Measurements from ENCODE around the gene TRAF3. TPM values are rescaled to one million over a fixed set of nuclear protein-coding genes. Genes with fewer than 3 reads are reported as not detected.

The TRAF3 gene
- total and polyA plus RNA-seq, 12 donors: 2.3 to 15.6 (median 10.2) TPM

DNA sequence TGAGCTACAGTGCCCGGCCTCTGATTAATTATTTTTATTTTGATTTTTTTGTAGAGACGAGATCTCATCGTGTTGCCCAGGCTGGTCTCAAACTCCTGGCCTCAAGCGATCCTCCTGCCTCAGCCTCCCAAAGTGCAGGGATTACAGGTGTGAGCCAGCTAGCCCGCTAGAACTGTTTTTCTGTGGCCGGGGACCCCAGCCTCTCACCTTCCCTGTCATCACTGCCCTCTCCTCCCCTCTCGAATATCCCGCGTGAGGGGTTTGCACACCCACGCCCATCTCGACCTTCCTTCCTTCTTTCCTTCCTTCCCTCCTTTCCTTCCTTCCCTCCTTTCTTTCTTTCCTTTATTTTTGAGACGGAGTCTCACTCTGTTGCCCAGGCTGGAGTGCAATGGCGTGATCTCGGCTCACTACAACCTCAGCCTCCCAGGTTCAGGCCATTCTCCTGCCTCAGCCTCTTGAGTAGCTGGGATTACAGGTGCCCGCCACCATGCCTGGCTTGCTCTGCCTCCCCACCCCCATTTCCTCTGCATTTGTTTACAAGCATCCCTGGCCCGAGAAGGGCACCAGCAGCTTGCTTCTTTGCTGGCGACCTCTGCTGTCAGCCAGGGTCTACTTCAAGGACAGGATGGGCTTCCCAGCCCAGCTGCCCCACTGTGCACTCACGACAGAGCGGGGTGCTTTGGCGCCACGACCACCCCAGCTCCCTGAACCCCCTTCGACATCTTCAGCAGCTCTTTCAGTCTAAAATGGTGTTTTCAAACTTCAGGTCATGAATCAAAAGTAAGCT lies 4.3 kb upstream of the TRAF3 start:
- H3K27ac ChIP-seq: no peak overlapping the region
- 64 to 70% methylated on average over 22 of the region's 22 CpGs for WGBS, 2 donors
- intact Hi-C loops (cut with DNase I): loop anchor here in 4 of 10 donors (10.0 kb wide), 1 partner anchor 142 kb away; no protein-coding TSS in a partner anchor
- ATAC-seq (no peak), DNase-seq (no peak)
- H3K4me1 ChIP-seq: peaks cover 0 to 35% (median 0%) of the 10 kb centered on the region in 9 donors
- peaks cover 0 to 13% (median 0%) of the 10 kb centered on the region in 7 donors for H3K27me3 ChIP-seq
- H3K9me3 ChIP-seq: no peaks in the 10 kb centered on the region
- H3K36me3 ChIP-seq: no peaks in the 10 kb centered on the region
- no peak overlapping the region for H3K4me3 ChIP-seq
- TF ChIP-seq, protein P1, sequence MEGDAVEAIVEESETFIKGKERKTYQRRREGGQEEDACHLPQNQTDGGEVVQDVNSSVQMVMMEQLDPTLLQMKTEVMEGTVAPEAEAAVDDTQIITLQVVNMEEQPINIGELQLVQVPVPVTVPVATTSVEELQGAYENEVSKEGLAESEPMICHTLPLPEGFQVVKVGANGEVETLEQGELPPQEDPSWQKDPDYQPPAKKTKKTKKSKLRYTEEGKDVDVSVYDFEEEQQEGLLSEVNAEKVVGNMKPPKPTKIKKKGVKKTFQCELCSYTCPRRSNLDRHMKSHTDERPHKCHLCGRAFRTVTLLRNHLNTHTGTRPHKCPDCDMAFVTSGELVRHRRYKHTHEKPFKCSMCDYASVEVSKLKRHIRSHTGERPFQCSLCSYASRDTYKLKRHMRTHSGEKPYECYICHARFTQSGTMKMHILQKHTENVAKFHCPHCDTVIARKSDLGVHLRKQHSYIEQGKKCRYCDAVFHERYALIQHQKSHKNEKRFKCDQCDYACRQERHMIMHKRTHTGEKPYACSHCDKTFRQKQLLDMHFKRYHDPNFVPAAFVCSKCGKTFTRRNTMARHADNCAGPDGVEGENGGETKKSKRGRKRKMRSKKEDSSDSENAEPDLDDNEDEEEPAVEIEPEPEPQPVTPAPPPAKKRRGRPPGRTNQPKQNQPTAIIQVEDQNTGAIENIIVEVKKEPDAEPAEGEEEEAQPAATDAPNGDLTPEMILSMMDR (IDR thresholded peaks at IDR 0.05): no peak

DNA sequence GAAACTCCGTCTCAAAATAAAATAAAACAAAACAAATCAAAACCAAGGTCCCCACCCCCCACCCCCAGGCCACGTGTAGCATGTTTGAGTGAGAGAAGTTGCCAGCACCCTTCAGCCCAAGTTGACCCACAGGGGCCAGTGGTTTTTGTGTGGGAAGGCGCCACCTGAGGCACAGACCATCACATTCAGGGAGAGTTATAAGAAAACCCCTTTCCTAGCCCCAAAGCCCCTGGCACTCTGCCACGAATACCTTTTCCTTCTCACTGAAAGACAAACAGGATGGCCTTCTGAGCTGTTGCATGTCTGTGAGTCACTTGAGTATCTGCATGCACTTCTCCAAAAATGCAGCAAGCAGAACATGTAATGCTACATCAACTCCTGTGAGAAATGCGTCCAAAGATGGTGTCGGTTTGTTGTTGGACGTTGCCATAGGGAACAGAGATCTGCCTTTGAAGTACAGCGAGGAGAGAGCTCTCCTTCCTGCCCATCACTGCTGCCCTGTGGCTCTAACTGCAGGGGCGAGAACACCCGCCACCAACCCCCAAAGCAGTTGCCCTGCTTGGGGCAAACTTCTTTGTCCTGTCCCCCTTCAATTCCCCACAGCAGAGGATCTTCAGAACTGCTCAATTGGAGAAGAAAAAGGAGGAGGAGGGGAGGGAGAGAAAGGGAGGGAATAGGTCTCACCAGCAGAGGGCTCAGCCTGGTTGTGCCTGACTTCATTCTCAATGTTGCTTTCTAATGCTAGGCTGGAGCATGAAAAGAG lies 2.7 kb upstream of the TRAF3 start:
- DNase-seq (peak in 1 of 2 donors; percentile 39), ATAC-seq (peak in 6 of 8 donors; percentile 50 to 78 (median 70))
- H3K4me3 ChIP-seq: no peak overlapping the region
- intact Hi-C loops (cut with DNase I): loop anchor here in 6 of 10 donors (5.0 to 10.0 kb wide), 2 partner anchors 140 to 143 kb away; no protein-coding TSS in a partner anchor
- TF ChIP-seq, protein P1 (IDR thresholded peaks at IDR 0.05): peak; percentile 26 to 75 (median 64)
- H3K27me3 ChIP-seq: peaks cover 0 to 8% (median 0%) of the 10 kb centered on the region in 7 donors
- no peaks in the 10 kb centered on the region for H3K36me3 ChIP-seq
- peaks cover 0 to 34% (median 12%) of the 10 kb centered on the region in 9 donors for H3K4me1 ChIP-seq
- H3K9me3 ChIP-seq: no peaks in the 10 kb centered on the region
- 48 to 59% methylated on average over 10 of the region's 10 CpGs for WGBS, 2 donors
- H3K27ac ChIP-seq: no peak overlapping the region

DNA sequence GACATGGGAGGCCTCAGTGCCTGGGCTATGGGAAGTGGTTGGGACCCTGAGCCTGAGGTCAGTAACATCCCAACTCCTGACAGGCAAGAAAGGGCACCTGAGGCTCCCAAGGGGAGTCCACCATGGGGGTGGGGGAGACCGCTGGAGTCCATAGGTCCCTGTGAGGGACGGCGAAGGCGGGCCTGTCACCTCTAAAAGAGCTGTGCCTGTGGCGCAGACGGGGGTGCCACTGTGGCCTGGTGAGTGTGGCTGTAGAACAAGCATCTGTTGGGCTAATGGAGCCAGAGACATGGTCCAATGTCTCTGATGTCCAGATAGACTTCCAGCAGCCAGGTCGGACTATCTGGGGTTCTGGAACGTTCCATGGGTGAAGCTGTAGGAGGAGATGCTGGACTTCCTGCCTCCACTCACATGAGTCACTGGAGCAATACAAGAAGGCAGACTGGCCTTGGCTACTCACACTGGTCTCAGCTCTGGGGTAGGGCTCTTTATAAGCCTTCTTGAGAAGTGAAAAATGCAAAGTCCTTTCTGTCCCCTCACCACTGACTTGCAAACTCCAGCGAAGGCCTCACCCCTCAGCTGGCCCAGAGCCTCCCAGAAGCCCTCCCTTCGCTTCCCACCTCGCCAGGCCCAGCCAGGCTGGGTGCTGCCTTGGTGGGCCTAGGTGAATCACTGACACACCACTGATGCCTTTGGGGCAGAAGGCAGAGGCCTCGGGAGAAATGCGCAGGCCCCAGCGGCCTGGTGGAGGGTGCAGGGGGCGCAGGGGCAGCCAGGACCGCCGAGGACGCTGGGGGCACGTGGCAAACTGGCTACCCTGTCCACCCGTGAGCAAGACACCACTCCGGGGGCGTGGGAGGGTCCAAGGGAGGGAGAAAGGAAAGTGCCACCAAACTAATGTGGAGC lies 1.1 kb upstream of the TRAF3 start:
- H3K27ac ChIP-seq: peak overlapping the region in 9 of 10 donors; percentile 5 to 79 (median 72)
- peaks cover 0 to 1% (median 0%) of the 10 kb centered on the region in 7 donors for H3K27me3 ChIP-seq
- 89 to 90% methylated on average over 22 of the region's 22 CpGs for WGBS, 2 donors
- peak in 6 of 8 donors; percentile 38 to 58 (median 44) for ATAC-seq
- peaks cover 0 to 50% (median 16%) of the 10 kb centered on the region in 9 donors for H3K4me1 ChIP-seq
- H3K4me3 ChIP-seq: peak overlapping the region in 4 of 10 donors; percentile 12 to 39 (median 38)
- intact Hi-C loops (cut with DNase I): loop anchor here in 6 of 10 donors (5.0 to 10.0 kb wide), 2 partner anchors 139 to 141 kb away; no protein-coding TSS in a partner anchor
- TF ChIP-seq, protein P1 (IDR thresholded peaks at IDR 0.05): no peak
- no peaks in the 10 kb centered on the region for H3K36me3 ChIP-seq
- peak in 1 of 2 donors; percentile 16 for DNase-seq
- no peaks in the 10 kb centered on the region for H3K9me3 ChIP-seq
